GM21825 (cell line): ENCODE results near the gene XPO4.
"Not testable (repeated sequence)": the region's sequence is repeated elsewhere in the genome, so short reads cannot be mapped to it uniquely, and the experiment has no call there.

ENCODE experiments used
- ATAC-seq: cut with Tn5 transposase; IDR thresholded peaks from one replicate; pipeline ENCODE4 v1.9.1; 2021; ENCODE audit warnings: mild to moderate bottlenecking, moderate library complexity; ENCODE audit not compliant: unreplicated experiment

XPO4 gene

GRCh38 chr13:20902438-20903163 is at the start of gene XPO4:
XPO4 (minus strand) TSS chr13:20902746; CDS start chr13:20902738, 8 bp downstream.
- ATAC-seq: peak; percentile 90

GRCh38 chr13:20948001-20948400 is 45.5 kb upstream of the XPO4 start:
- not testable (repeated sequence) for ATAC-seq

- no peak for ATAC-seq
Measured at GRCh38 chr13:20945952-20946383, 43.4 kb upstream of the XPO4 start.

GRCh38 chr13:20942938-20943559 is 40.5 kb upstream of the XPO4 start:
- no peak for ATAC-seq

GRCh38 chr13:20940511-20940910 is 38.0 kb upstream of the XPO4 start:
- ATAC-seq: not testable (repeated sequence)

- ATAC-seq: no peak
Measured at GRCh38 chr13:20940083-20940482, 37.5 kb upstream of the XPO4 start.

- no peak for ATAC-seq
Measured at GRCh38 chr13:20939662-20940061, 37.1 kb upstream of the XPO4 start.

- ATAC-seq: no peak
Measured at GRCh38 chr13:20938302-20938701, 35.8 kb upstream of the XPO4 start.

- no peak for ATAC-seq
Measured at GRCh38 chr13:20927596-20928257, 25.2 kb upstream of the XPO4 start.

GRCh38 chr13:20925395-20925790 is 22.8 kb upstream of the XPO4 start:
- not testable (repeated sequence) for ATAC-seq

GRCh38 chr13:20924758-20925394 is 22.3 kb upstream of the XPO4 start:
- no peak for ATAC-seq

- ATAC-seq: no peak
Measured at GRCh38 chr13:20923272-20923671, 20.7 kb upstream of the XPO4 start.

GRCh38 chr13:20921572-20921971 is 19.0 kb upstream of the XPO4 start:
- no peak for ATAC-seq

GRCh38 chr13:20915676-20916075 is 13.1 kb upstream of the XPO4 start:
- ATAC-seq: not testable (repeated sequence)

- no peak for ATAC-seq
Measured at GRCh38 chr13:20911037-20911436, 8.5 kb upstream of the XPO4 start.

- no peak for ATAC-seq
Measured at GRCh38 chr13:20908714-20909497, 6.4 kb upstream of the XPO4 start.

- no peak for ATAC-seq
Measured at GRCh38 chr13:20904908-20905307, 2.4 kb upstream of the XPO4 start.

GRCh38 chr13:20903164-20903475 is 574 bp upstream of the XPO4 start:
- ATAC-seq: no peak

GRCh38 chr13:20901668-20902437 is 693 bp downstream of the XPO4 start:
- peak; percentile 26 for ATAC-seq

- ATAC-seq: no peak
Measured at GRCh38 chr13:20894245-20894644, 8.3 kb downstream of the XPO4 start.
